Measurements from ENCODE around the gene GRID2IP. TPM values are rescaled to one million over a fixed set of nuclear protein-coding genes. Genes with fewer than 3 reads are reported as not detected.

Gene GRID2IP
- total RNA-seq, 1 experiment from 2014 or later = 1.4 TPM

DNA sequence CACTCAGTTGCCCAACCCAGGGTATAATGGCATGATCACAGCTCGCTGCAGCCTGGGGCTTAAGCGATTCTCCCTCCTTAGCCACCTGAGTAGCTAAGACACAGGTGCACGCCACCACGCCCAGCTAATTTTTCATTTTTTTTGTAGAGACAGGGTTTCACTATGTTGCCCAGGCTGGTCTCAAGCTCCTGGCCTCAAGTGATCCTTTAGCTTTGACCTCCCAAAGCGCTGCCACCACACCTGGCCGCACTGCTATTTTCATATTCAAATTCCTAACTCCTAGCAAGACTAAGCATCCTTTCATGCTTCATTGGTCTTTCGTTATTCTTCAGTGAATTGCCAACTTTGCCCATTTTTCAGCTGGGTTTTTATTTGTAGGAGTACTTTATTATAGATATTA is 73.1 kb downstream of the GRID2IP start:
- no peak overlapping the region for H3K27ac Mint-ChIP-seq (ENCODE audit: unreplicated experiment)
- H3K4me1 Mint-ChIP-seq (ENCODE audit: low read depth, unreplicated experiment) = peaks cover 55% of the 10 kb centered on the region
- no peak for DNase-seq
- intact Hi-C loops (cut with micrococcal nuclease; ENCODE audit: unreplicated experiment) = no loop called here
- peaks cover 85% of the 10 kb centered on the region for H3K36me3 Mint-ChIP-seq (ENCODE audit: insufficient read depth, unreplicated experiment)
- CTCF ChIA-PET = no interaction called here
- no TSS peak for BruUV-seq (replicated peaks)
- no peak overlapping the region for H3K4me3 Mint-ChIP-seq (ENCODE audit: low read depth, unreplicated experiment)
- TF ChIP-seq, protein P1, sequence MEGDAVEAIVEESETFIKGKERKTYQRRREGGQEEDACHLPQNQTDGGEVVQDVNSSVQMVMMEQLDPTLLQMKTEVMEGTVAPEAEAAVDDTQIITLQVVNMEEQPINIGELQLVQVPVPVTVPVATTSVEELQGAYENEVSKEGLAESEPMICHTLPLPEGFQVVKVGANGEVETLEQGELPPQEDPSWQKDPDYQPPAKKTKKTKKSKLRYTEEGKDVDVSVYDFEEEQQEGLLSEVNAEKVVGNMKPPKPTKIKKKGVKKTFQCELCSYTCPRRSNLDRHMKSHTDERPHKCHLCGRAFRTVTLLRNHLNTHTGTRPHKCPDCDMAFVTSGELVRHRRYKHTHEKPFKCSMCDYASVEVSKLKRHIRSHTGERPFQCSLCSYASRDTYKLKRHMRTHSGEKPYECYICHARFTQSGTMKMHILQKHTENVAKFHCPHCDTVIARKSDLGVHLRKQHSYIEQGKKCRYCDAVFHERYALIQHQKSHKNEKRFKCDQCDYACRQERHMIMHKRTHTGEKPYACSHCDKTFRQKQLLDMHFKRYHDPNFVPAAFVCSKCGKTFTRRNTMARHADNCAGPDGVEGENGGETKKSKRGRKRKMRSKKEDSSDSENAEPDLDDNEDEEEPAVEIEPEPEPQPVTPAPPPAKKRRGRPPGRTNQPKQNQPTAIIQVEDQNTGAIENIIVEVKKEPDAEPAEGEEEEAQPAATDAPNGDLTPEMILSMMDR (IDR thresholded peaks at IDR 0.05; ENCODE audit: unreplicated experiment) = no peak
- no peaks in the 10 kb centered on the region for H3K27me3 Mint-ChIP-seq (ENCODE audit: unreplicated experiment)
- no peaks in the 10 kb centered on the region for H3K9me3 Mint-ChIP-seq (ENCODE audit: low read depth, unreplicated experiment)

DNA sequence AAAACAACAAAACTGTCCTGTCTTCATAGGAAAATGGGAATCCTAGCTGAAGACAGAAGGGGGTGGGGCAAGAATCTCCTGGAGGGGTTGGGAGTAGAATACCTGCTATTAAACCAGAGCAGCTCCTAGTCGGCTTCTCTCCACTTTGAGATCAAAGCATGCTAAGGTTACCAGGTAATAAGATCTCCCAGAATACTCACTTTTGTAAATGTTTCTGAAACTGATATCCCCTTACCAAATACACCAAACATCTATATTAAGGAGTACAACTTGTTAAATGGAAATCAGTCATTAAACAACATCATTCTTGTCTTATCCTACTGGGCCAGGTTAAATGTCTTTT is 74.0 kb downstream of the GRID2IP start:
- Mint-ChIP-seq H3K9me3 (ENCODE audit: low read depth, unreplicated experiment) (no peaks in the 10 kb centered on the region), H3K27me3 (ENCODE audit: unreplicated experiment) (no peaks in the 10 kb centered on the region), H3K36me3 (ENCODE audit: insufficient read depth, unreplicated experiment) (peaks cover 81% of the 10 kb centered on the region), H3K27ac (ENCODE audit: unreplicated experiment) (no peak overlapping the region), H3K4me3 (ENCODE audit: low read depth, unreplicated experiment) (no peak overlapping the region), H3K4me1 (ENCODE audit: low read depth, unreplicated experiment) (peaks cover 55% of the 10 kb centered on the region)
- no TSS peak for BruUV-seq (replicated peaks)
- DNase-seq = no peak
- TF ChIP-seq, protein P1 (IDR thresholded peaks at IDR 0.05; ENCODE audit: unreplicated experiment) = no peak
- CTCF ChIA-PET = no interaction called here
- intact Hi-C loops (cut with micrococcal nuclease; ENCODE audit: unreplicated experiment) = no loop called here

DNA sequence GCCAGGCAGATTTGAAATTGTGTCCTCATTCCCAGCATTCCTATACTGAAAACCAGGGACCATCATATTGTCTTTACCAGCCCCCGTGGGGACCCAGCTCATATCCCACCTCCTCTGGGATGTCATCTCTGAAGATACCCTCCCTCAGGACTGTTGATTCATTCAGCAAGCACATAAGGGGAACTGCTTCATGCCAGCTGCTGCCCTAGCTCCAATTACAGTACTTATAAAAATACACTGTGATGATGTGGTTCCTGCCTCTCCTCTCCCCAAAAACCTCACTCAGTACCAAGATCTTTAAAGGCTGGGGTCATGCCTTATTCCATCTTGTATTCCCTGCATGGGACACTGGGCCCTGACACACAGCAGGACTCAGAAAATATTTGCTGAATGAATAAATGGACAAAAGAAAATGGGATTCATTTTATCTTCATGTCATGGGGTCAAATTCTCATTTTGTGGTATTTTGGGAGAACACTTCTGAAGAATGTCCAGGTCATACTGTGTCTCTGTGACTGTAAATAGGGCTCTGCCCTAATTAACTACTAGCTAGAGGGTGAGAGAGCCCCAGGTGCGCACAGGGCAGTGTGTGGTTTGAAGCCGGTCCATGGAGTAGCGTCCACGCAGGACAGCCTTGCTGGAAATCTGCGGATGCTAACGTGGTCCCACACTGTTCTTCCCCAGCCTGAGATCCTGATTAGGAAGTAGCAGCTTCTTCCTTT is 74.5 kb downstream of the GRID2IP start:
- peaks cover 81% of the 10 kb centered on the region for H3K36me3 Mint-ChIP-seq (ENCODE audit: insufficient read depth, unreplicated experiment)
- H3K9me3 Mint-ChIP-seq (ENCODE audit: low read depth, unreplicated experiment) = no peaks in the 10 kb centered on the region
- no peak for DNase-seq
- H3K4me1 Mint-ChIP-seq (ENCODE audit: low read depth, unreplicated experiment) = peaks cover 55% of the 10 kb centered on the region
- CTCF ChIA-PET = interaction anchor here (0.6 kb wide), 1 partner anchor 29 kb away, joined by 3 read pairs; the partner anchor contains the start of gene DAGLB
- intact Hi-C loops (cut with micrococcal nuclease; ENCODE audit: unreplicated experiment) = no loop called here
- H3K27me3 Mint-ChIP-seq (ENCODE audit: unreplicated experiment) = no peaks in the 10 kb centered on the region
- no peak overlapping the region for H3K27ac Mint-ChIP-seq (ENCODE audit: unreplicated experiment)
- H3K4me3 Mint-ChIP-seq (ENCODE audit: low read depth, unreplicated experiment) = no peak overlapping the region
- BruUV-seq (replicated peaks) = no TSS peak
- TF ChIP-seq, protein P1 (IDR thresholded peaks at IDR 0.05; ENCODE audit: unreplicated experiment) = no peak

DNA sequence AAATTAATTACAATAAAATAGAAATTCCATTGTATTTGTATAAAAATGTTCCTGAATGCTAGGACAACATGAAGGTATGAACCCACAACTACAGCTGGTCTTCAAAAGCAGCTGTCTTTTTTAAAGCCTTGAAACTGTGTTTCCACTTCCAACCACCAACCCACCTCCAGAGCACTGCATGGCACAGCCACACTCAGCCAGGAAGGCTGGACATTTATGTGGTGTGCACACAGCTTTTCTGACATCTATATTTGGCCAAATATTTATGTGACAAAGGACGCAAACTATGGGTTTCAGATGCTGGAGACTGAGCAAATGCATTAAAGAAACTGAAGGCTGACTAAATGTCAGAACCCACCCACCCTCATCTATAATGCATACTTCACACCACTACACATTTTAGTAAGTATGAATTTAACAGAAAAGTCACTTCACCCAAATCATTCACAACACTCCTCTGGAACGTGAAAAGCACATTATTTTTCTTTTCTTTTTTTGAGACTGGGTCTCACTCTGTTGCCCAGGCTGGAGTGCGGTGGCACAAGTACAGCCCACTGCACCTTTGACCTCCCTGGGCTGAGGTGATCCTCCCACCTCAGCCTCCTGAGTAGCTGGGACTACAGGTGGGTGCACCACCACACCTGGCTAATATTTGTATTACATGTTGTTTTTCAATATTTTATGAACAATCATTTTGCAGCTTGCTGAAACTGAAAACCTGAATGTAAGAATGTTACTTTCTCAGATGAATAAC is 75.7 kb downstream of the GRID2IP start:
- DNase-seq = no peak
- CTCF ChIA-PET = interaction anchor here (0.6 kb wide), 1 partner anchor 498 kb away, joined by 3 read pairs; no protein-coding TSS in a partner anchor
- Mint-ChIP-seq H3K4me1 (ENCODE audit: low read depth, unreplicated experiment) (peaks cover 44% of the 10 kb centered on the region), H3K27me3 (ENCODE audit: unreplicated experiment) (no peaks in the 10 kb centered on the region), H3K27ac (ENCODE audit: unreplicated experiment) (no peak overlapping the region), H3K4me3 (ENCODE audit: low read depth, unreplicated experiment) (no peak overlapping the region), H3K9me3 (ENCODE audit: low read depth, unreplicated experiment) (no peaks in the 10 kb centered on the region), H3K36me3 (ENCODE audit: insufficient read depth, unreplicated experiment) (peaks cover 77% of the 10 kb centered on the region)
- TF ChIP-seq, protein P1 (IDR thresholded peaks at IDR 0.05; ENCODE audit: unreplicated experiment) = no peak
- BruUV-seq (replicated peaks) = no TSS peak
- intact Hi-C loops (cut with micrococcal nuclease; ENCODE audit: unreplicated experiment) = no loop called here
